GM21529 (cell line): Measurements from ENCODE around the gene NCKAP5.

Experiments used
- ATAC-seq: cut with Tn5 transposase; IDR thresholded peaks from one replicate; pipeline ENCODE4 v1.9.1; 2021; ENCODE audit not compliant: unreplicated experiment

Gene NCKAP5

DNA sequence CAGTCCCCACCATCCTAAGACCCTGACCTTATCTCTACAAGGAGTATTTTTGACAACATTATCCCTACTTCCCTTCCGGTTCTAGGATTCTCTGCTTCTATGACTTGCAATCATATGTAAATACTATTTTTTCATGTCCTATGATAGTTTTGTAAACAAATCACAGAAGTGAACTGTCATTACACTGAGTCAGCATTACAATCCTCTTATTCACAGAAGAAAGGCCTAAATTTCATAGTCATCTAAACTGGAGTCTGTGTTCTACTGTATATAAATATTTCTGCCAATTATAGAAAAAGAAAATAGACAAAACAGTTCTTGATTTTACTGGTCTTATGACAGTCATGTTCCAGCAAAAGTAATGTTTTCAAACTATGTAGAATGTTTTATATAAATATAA, 265.1 kb downstream of the NCKAP5 start:
- no peak for ATAC-seq

- ATAC-seq: no peak
Observed at GRCh38 chr2:133296401-133296800, 271.9 kb downstream of the NCKAP5 start.

DNA sequence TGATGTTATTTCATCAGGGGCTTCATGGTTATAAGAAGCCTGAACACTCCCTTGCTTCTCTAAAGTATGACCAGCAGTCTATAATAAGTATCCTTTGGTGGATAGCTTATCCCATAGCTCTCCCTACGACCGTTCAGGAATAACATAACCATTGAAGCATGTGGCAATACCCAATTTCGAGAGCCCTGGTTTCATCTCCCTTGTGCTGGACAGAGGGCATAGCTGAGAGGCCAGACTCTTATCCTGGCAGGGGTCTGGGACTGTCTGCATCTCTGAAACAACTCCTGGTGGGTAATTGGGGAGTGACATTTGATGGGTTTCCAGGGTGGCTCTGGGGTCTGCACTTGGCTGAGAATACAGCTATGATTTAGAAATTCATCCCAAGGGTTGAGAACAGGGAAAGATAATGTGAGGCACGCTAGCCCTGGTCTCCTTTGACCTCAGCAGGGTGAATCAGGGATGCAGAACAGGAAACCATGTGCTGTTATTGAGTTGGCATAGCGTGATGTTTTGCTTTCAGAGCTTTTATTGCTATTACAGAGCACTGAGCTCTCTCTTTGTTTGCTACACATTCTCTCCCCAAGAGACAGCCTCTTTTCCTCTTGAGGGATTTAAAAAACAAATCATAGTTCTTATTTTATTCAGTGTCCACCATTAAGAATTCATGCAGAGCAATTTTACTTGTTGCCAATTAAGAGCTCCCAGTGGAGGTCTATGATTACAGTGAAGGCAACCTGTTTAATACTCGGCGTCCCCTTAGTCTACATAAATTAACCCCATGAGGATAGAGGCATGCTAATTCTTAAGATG, 274.5 kb downstream of the NCKAP5 start:
- ATAC-seq: no peak

DNA sequence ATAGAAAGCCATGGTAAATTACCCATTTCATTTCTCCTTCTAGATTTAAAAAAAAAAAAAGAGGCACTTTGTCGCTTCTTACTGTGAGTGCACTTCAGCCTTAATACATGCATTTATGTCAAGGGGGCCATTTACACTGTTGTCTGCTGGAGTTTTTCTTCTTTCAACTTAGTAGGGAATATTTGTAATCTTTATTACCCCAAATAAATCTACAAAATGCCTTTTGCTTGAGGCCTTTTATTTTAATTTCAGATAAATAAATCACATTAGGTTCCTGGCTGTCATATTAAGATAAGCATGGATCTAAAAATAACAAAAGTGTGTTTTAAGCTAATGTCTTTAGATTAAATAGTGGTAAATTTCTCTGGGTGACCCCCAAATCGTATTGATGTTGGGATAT, 276.0 kb downstream of the NCKAP5 start:
- ATAC-seq: no peak

DNA sequence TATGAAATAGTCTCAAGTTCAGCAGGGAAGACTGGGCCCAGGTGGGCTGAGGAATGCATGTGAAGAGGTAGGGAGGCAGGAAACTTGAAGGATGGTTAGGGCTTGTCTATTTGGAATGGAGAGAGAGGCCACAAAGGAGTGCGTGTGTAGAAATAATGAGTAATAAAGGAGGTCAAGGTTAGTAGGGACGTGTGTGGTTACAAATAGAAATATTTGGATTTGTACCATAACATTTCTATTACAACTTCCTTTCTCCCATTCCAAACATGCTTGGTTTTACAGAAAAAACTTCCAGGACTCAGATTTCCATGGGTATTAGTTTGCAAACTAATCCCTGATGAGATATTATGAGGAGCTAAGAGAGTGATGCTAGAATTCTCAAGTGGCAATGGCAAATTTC, 280.6 kb downstream of the NCKAP5 start:
- ATAC-seq: no peak

DNA sequence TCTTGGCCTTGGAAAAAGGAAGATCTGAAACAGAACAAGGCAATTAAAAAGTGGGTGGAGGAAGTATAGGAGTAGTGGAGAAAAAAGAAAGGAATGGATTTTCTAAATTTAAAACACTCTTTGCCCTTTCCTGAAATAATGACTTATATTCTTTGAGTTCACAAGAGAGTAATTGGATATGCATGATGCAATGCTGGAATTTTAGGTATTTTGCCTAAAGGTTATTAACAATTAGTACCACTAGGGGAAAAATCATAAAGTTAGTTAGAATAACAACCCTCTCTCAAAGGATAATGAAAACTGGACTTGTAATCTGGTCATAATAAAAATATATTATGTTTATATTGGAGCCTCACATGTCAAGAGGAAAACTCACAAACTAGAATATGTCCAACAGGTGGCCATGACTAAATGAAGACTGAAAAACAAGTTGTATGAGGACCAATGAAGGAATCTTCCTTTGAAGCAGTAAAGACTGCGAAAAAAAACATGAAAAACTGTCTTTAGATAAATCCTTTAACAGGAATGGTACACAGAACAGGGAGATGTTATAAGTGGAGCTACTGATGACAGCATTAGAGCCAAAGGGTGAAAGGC, 281.8 kb downstream of the NCKAP5 start:
- ATAC-seq: no peak

- no peak for ATAC-seq
Observed at GRCh38 chr2:133273031-133273430, 295.2 kb downstream of the NCKAP5 start.

GRCh38 chr2:133271105-133271504, 297.2 kb downstream of the NCKAP5 start:
- ATAC-seq: no peak

DNA sequence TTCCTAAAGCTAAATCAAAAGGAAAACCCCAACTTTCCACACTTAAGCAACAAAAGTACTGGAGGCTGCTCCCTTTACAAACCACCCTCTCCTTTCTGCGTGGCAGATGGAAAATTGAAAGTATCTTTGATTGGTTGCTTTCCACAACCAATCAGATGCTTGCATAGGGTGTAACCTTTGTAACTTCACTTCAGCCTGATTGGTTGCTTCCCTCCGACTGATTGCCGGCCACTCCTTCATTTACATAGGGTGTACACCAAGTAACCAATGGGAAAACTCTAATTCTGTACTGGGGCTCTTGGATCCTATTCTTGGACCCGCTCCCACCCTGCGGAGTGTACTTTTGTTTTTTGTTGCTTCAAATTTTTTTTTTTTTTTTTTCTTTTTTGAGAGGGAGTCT, 297.7 kb downstream of the NCKAP5 start:
- ATAC-seq: no peak

DNA sequence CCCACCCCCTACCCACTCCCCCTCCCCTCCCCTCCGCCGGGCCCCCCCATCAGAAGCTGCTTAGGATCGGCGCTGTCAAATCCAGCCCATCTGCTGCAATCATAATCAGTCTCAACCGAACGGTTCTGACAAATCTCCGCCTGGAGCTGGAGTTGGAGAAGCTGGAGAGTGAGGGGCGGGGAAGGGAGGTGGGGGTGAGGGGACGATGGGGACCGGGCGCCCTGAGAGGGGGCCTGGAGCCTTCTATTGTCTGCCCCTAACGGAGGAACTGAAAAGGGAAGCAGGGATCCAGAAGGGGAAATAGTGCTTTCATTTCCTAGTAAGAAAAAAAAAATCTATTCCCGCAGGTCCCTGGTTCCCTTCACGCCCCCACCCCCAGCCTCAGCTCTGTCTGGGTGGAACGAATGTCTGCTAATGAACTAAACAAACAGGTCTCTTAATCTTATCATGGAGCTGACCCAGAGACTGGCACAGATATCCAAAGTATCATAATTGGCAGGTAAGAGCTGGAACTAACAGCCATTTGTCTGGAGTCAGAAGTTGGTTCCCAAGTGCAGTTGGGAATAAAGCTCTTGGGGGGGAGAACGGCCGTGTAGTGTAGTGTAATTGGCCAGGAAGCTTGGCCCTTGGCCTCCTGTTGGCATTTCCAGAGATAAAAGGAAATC, 301.2 kb downstream of the NCKAP5 start:
- no peak for ATAC-seq

DNA sequence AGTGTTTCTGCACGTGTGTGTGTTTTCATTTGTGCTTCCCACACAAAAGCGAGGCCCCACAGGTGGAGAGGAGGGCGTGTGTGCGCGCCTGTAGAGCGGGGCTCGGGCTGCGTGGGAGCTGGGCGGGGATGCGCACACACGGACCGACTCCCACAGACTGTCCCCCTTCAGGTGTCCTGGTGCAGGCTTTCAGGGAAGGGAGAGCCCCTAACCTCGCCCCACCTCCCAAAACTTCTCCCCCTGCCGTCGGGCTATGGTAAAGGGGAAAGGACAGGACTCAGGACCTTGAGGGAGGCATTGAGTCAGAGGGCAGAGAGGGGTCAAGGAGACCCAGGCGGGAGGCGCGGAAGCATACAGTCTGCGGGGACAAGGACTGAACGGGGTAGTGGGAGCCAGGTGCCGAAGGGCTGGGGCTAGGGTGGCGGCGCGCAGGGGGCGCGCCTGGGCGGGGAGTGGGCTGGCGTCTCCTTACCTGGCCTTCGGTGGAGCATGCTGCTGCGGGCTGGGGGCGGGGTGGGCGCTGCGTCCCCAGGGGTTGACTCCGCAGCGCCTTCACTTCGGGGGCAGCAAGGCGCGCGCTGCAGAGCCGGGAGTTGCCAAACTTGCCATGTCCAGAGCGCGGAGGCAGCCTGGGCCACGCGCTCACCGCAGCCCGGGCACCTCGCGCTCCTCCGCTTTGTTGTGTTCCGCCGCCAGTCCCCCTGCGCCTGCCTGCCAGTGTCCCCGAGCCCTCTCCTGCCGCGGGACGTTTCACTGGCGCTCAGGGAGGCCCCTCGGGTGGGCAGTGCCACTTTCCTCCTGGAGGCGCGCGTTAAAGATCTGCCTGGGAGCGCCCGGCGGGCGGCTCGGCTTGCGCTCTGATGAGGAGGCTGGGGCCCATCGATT, 302.0 kb downstream of the NCKAP5 start:
- ATAC-seq: no peak

DNA sequence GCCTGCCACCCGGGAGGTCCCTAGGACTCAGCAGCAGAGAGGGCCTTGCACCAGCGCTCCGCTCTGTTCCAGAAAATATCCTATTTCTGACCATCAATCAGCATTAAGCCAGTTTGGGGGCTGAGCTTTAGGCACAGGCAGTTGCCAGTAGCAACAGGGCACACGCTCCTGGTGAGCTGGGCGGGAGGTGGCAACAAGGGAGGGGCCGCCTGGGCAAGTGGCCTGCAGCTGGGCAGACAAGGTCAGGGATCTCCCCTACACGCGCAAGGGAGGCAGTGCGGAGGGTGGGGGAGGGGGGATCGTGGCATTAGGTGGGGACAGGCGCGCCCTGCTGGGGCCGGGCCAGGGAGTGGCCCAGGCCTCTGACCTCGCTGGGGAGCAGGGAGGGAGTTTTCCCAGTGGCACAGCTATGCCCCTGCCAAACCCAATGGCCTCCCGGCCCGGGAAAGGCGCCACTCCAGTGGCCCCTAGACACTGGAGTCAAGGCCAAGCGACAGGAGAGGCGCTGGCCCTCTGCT, 302.8 kb downstream of the NCKAP5 start:
- ATAC-seq: no peak

DNA sequence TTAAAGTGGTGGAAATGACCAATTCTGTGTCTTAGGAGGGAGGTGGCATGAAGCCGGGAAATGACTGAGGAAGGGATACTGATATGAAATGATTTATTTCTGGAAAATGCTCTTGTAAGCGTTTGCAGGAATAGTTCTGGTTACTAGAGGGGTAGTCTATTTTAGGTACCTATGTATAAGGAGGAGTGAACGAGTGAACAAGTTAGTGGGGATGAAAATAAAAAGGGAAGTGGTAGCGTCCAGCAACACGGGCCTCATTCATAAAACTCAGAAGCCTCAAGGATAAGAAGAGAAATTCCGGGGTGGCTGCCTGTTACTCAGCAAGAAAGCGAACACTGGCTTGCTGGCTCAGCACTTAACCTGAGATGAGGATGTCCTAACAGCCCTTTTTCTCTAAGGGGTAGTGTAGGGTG, 303.3 kb downstream of the NCKAP5 start:
- no peak for ATAC-seq

DNA sequence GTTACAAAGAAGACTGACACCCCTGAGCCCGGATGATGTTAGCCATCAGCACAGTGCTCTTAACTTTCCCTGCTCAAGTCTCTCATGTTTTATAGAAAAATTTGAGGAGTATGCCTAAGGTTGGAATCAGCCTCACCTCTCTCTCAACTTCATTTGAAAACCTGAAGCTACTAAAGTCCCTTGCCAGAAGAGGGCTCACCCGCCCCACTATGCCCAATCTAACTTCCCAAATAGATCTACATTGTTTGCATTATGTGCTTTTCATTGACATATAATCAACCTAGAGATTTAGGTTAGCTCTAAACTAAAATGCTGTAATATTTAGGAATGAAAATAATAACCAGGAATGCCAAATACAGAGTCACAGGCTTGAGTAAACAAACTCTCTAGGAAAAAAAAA, 305.4 kb downstream of the NCKAP5 start:
- no peak for ATAC-seq

- ATAC-seq: no peak
Observed at GRCh38 chr2:133255360-133255759, 312.9 kb downstream of the NCKAP5 start.

DNA sequence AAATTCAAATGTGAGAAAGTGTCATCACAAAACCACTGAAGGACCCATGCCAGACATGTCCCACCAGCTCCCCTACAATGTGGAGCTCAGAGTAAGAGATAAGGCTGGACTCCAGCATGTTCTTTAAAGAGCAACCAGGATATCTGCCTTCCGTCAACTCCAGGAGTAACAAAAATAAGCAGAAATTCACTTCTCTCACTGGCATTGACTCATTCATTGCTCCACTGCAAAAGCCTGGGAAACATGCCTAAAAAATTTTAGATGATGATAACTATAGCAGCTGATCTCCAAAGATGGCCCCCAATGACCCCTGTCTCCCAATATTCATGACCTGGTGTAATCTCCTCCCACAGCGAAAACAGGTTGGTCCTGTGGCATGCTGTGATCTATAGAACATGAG, 314.5 kb downstream of the NCKAP5 start:
- ATAC-seq: no peak

DNA sequence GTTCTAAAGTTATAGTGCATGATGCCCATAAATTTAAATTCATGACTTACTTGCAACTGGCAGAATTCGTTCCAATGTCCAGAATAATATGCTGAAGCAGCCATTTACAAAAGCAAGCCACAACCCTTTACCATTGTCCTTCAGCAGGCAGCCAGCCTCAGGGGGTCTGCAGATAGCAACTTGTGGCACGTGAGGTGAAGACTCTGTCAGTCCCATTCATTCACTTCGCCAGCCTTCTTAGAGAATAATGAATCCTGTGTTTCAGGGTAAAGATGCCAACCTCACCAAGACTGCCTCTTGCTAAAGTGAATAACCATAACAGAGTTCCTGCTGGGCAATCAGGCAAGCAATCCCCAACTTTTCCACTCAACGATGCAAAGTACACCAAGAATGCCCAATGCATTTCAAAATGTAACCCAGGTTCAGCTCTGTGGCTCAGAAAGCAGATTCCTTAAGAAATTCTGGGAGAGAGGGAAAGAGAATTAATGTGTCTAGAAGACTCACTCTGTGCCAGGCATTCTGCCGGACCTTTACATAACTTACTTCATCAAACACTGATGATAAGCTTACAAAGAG, 315.4 kb downstream of the NCKAP5 start:
- ATAC-seq: no peak

DNA sequence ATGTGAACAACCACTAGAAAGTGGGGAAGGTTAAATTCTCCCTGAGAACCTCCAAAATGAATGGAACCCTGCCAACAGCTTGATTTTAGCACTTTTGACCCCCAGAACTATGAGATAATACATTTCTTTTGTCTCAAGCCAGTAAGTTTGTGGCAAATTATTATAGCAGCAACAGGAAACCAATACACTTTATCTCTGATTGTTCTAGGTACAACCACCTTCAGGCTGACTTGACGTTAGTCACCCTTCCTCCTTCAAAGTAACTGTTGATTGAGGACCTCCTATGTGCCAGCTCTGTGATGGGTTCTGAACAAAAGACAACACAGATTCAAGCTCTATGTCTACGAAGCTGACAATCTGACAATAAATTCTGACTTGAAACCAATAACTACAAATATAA, 318.9 kb downstream of the NCKAP5 start:
- ATAC-seq: no peak

- ATAC-seq: no peak
Observed at GRCh38 chr2:133248264-133248663, 320.0 kb downstream of the NCKAP5 start.

- ATAC-seq: no peak
Observed at GRCh38 chr2:133247631-133248030, 320.6 kb downstream of the NCKAP5 start.

GRCh38 chr2:133241224-133241571, 327.1 kb downstream of the NCKAP5 start:
- no peak for ATAC-seq
